Measurements from ENCODE around the gene PDIA3.

The PDIA3 gene

DNA sequence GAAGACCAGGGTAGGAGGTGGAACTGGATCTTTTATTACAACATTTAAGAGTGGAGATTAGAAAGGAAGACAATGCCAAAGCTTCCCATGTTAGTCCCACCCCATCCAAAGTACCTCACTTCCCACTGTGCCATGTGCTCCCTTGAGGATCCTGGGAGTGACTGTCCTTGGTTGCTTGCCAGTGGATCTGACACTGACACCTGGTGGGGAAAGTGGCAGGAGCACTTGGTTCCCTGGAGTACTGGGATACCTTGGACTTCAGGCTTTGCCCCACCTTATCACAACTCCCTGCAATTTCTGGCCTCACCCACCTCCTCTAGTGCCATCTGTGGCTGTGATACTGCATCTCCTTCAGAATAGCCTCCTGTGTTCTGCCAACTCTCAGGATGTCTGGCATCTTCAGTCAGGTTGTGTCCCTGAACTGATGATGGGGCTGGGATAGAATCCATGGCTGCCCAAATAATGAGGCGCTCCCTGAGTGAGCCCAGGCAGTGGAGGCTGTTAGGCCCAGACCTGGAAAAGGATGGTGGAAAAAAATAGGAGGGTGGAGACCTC is 29.2 kb downstream of the PDIA3 start:
- Histone ChIP-seq H3K27me3 (ENCODE audit: insufficient read depth, poor library complexity, severe bottlenecking) (no peaks in the 10 kb centered on the region), H3K4me3 (replicated peaks; ENCODE audit: insufficient read depth, low read length) (no peak overlapping the region), H3K27ac (replicated peaks) (no peak overlapping the region)
- DNase-seq (ENCODE audit: low read depth in 1 of 2, low spot score in 1 of 2), result no peak
- no peak for TF ChIP-seq POLR2AphosphoS5 (IDR thresholded peaks at IDR 0.05; ENCODE audit: low read depth)
- no peak for TF ChIP-seq SPI1 (IDR thresholded peaks at IDR 0.05; ENCODE audit: borderline replicate concordance, low read depth)
- TF ChIP-seq, protein P1, sequence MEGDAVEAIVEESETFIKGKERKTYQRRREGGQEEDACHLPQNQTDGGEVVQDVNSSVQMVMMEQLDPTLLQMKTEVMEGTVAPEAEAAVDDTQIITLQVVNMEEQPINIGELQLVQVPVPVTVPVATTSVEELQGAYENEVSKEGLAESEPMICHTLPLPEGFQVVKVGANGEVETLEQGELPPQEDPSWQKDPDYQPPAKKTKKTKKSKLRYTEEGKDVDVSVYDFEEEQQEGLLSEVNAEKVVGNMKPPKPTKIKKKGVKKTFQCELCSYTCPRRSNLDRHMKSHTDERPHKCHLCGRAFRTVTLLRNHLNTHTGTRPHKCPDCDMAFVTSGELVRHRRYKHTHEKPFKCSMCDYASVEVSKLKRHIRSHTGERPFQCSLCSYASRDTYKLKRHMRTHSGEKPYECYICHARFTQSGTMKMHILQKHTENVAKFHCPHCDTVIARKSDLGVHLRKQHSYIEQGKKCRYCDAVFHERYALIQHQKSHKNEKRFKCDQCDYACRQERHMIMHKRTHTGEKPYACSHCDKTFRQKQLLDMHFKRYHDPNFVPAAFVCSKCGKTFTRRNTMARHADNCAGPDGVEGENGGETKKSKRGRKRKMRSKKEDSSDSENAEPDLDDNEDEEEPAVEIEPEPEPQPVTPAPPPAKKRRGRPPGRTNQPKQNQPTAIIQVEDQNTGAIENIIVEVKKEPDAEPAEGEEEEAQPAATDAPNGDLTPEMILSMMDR (IDR thresholded peaks at IDR 0.05; ENCODE audit: insufficient read depth, low read length), result no peak
- no peak for TF ChIP-seq GABPA (IDR thresholded peaks at IDR 0.05; ENCODE audit: low read depth)
- no peak for TF ChIP-seq REST (IDR thresholded peaks at IDR 0.05; ENCODE audit: insufficient replicate concordance, low read depth)

DNA sequence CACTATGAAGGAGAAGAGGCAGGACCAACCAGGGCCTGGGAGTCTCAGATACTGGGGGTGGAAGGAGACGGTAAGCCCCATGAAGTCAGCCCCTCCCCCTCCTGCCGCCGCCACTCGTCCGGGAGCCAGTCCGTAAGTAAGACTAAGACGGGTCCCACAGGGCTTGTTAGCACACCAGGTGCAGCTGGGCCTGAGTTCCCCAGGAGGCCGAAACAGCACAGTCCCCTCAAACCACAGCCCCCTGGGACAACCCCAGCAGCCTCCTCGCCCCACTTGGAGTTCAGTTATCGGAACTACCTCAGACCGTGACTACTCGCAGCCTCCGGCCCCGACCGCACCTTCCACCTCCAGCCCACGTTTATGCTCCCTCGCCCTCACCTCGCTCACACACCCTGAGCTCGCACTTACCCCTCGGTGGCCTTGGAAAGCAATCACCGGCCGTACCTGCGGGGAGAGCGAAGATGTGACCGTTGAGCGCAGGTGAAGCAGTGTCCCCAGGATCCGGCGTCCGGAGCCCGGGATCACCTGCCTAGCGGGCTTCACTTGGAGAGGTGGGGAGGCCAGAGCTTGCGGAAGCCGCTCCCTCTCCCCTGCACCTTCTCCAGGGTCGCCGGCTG is 30.0 kb downstream of the PDIA3 start:
- DNase-seq (ENCODE audit: low read depth in 1 of 2, low spot score in 1 of 2), result no peak
- TF ChIP-seq SPI1 (IDR thresholded peaks at IDR 0.05; ENCODE audit: borderline replicate concordance, low read depth), result no peak
- TF ChIP-seq REST (IDR thresholded peaks at IDR 0.05; ENCODE audit: insufficient replicate concordance, low read depth), result no peak
- Histone ChIP-seq H3K27ac (replicated peaks) (peak overlapping the region; percentile 91), H3K4me3 (replicated peaks; ENCODE audit: insufficient read depth, low read length) (peak overlapping the region; percentile 65), H3K27me3 (ENCODE audit: insufficient read depth, poor library complexity, severe bottlenecking) (no peaks in the 10 kb centered on the region)

- TF ChIP-seq REST (IDR thresholded peaks at IDR 0.05; ENCODE audit: insufficient replicate concordance, low read depth), result no peak
- TF ChIP-seq GABPA (IDR thresholded peaks at IDR 0.05; ENCODE audit: low read depth), result no peak
- no peak for TF ChIP-seq SPI1 (IDR thresholded peaks at IDR 0.05; ENCODE audit: borderline replicate concordance, low read depth)
- TF ChIP-seq POLR2AphosphoS5 (IDR thresholded peaks at IDR 0.05; ENCODE audit: low read depth), result no peak
- TF ChIP-seq, protein P1 (IDR thresholded peaks at IDR 0.05; ENCODE audit: insufficient read depth, low read length), result no peak
- Histone ChIP-seq H3K27ac (replicated peaks) (peak within 1 kb of the TSS; percentile 91), H3K4me3 (replicated peaks; ENCODE audit: insufficient read depth, low read length) (peak within 1 kb of the TSS; percentile 65), H3K27me3 (ENCODE audit: insufficient read depth, poor library complexity, severe bottlenecking) (no peaks in the 10 kb centered on the region)
- DNase-seq (ENCODE audit: low read depth in 1 of 2, low spot score in 1 of 2), result peak; percentile 65 to 80
These were observed 30.6 kb downstream of the PDIA3 start, which contains the start of gene ELL3 for GRCh38 chr15:43776718-43777266. TSS of gene ELL3 (minus strand) at chr15:43776966. CDS start at chr15:43776901, 65 bp downstream.

Data from HL-60 (cell line).